ENCODE measurements around the gene OPN3. TPM values are rescaled to one million over a fixed set of nuclear protein-coding genes. Genes with fewer than 3 reads are reported as not detected.

Gene OPN3
- total RNA-seq, 1 experiment from 2014 or later, result 10.0 TPM

DNA sequence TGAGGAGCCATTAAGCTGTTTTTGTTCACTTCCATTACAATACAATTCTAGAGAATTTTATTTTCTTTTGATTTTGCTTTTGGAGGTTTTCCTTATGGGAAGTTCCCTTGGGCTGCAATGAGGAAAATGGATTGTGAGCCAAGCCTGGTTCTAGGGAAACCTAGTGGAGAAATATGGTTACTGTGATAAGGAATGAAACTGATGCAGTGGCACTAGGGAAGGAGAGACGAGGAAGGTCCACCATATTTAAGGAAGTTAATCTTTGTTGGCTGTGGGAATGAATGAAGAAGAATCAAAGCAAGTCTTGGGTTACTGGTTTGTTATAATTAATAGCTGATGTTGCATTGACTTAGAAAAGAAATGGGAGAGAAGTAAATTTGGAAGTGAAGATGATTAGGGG lies 28.4 kb downstream of the OPN3 start:
- no peak overlapping the region for H3K27ac ChIP-seq (ENCODE audit: insufficient read length, low read depth, low read length)
- H3K79me2 ChIP-seq (ENCODE audit: insufficient read depth, low read length), result no peaks in the 10 kb centered on the region
- no peaks in the 10 kb centered on the region for H3K23me2 ChIP-seq (ENCODE audit: insufficient read length, low read depth, low read length, poor library complexity, severe bottlenecking)
- no peak overlapping the region for H3K18ac ChIP-seq (ENCODE audit: insufficient read length, low read depth, low read length)
- no peak for TF ChIP-seq CTCF (conservative IDR thresholded peaks at IDR 0.05)
- H3K4me1 ChIP-seq (ENCODE audit: insufficient read depth, low read length), result no peaks in the 10 kb centered on the region
- no peaks in the 10 kb centered on the region for H3K79me1 ChIP-seq (ENCODE audit: insufficient read depth, low read depth, low read length, poor library complexity, severe bottlenecking)
- no peak overlapping the region for H3K9ac ChIP-seq (ENCODE audit: extremely low read depth, insufficient read length, low read length)
- no peak overlapping the region for H4K91ac ChIP-seq (ENCODE audit: insufficient read length, low read depth, low read length)
- no peak overlapping the region for H3T11ph ChIP-seq (ENCODE audit: low read length)
- no peak overlapping the region for H3K56ac ChIP-seq (ENCODE audit: insufficient read length, low read depth, low read length)
- H3K9me3 ChIP-seq (ENCODE audit: control insufficient read depth, low read depth, low read length), result no peaks in the 10 kb centered on the region
- H4K20me1 ChIP-seq (ENCODE audit: control insufficient read depth, insufficient read depth, insufficient read length), result no peaks in the 10 kb centered on the region
- no peak overlapping the region for H2BK15ac ChIP-seq (ENCODE audit: low read depth, low read length)
- no peak overlapping the region for H2BK120ac ChIP-seq (ENCODE audit: low read depth, low read length, poor library complexity, severe bottlenecking)
- H3K4me2 ChIP-seq (ENCODE audit: insufficient read depth, insufficient read length, low read length), result no peak overlapping the region
- no peaks in the 10 kb centered on the region for H3K27me3 Mint-ChIP-seq (ENCODE audit: low read depth)
- no peaks in the 10 kb centered on the region; a peak in 1 of 5 replicates for H3K9me3 Mint-ChIP-seq
- 0 out of 4 replicates have a peak, but pooled peaks cover 0 to 2% of the 10 kb centered on the region in 2 experiments for H3K4me1 Mint-ChIP-seq
- H3K27ac Mint-ChIP-seq, result no peak overlapping the region
- H3K36me3 Mint-ChIP-seq (ENCODE audit: insufficient read depth in 1 of 3, low read depth in 3 of 3), result no peaks in the 10 kb centered on the region; a peak in 1 of 7 replicates
- no peak overlapping the region for H4K8ac ChIP-seq (replicated peaks; ENCODE audit: insufficient read length, low read depth, low read length)
- no CpG with 5 or more reads among the region's 1 CpG for WGBS (ENCODE audit: extremely low coverage, insufficient read length, low lambda C conversion rate)
- H2BK12ac ChIP-seq (ENCODE audit: insufficient read length, low read depth, low read length), result no peak overlapping the region
- no peak overlapping the region for H3K14ac ChIP-seq (ENCODE audit: insufficient read depth, low read length)
- H4K5ac ChIP-seq (ENCODE audit: insufficient read length, low read depth, low read length), result no peak overlapping the region
- no peak overlapping the region for H2AFZ ChIP-seq (ENCODE audit: low read length)
- H3K4me3 Mint-ChIP-seq, result no peak overlapping the region
- no peak for DNase-seq
- no peak overlapping the region for H2AK5ac ChIP-seq (ENCODE audit: insufficient read length, low read length)
- no peak overlapping the region for H2BK5ac ChIP-seq (ENCODE audit: insufficient read length, low read length)
- no peaks in the 10 kb centered on the region for H3K27me3 ChIP-seq (ENCODE audit: insufficient read depth, low read length)
- H2BK20ac ChIP-seq (ENCODE audit: low read depth, low read length, poor library complexity, severe bottlenecking), result no peak overlapping the region
- no peak overlapping the region for H3K23ac ChIP-seq (ENCODE audit: insufficient read length, low read depth, low read length)
- H3K4ac ChIP-seq (ENCODE audit: low read depth, low read length), result no peak overlapping the region

Data from H9 (cell line).